Lower leg skin (tissue), 3 donors: ENCODE measurements around the gene ETV4.

Experiments used
- POLR2A ChIP-seq, 2 donors: fragments of 450-650 bp; IDR thresholded peaks; one replicate each; pipeline ENCODE4 v1.6.1; 2016 to 2017; ENCODE audit warnings: antibody characterized with exemption in 2 of 2, mild to moderate bottlenecking in 1 of 2, moderate library complexity in 1 of 2
- TF ChIP-seq, protein P1 (sequence below), 3 donors: fragments of 450-650 bp; IDR thresholded peaks; one replicate each; pipeline ENCODE4 v1.5.1; 2016; ENCODE audit warnings: antibody characterized with exemption in 3 of 3, mild to moderate bottlenecking in 3 of 3, moderate library complexity in 2 of 3

DNA sequence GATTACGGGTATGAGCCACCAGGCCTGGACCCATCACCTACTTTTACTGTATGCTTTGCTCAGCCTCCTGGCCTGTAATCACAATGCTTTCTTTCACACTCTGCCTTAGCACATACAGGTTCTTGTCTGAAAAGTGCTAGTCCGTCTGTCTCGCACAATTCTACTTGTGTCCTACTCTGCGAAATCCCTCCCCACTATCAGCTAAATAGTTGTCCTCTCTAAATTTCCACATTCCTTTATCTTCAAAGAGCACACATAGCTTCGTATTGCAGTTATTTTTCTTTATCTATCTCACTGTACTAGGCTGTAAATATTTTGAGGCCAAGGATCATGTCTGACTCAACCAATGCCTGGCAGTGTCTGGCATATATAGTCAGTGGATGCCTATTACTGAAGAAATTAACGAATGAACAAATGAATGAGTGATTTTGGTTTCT is 38.5 kb upstream of the ETV4 start:
- TF ChIP-seq, protein P1, sequence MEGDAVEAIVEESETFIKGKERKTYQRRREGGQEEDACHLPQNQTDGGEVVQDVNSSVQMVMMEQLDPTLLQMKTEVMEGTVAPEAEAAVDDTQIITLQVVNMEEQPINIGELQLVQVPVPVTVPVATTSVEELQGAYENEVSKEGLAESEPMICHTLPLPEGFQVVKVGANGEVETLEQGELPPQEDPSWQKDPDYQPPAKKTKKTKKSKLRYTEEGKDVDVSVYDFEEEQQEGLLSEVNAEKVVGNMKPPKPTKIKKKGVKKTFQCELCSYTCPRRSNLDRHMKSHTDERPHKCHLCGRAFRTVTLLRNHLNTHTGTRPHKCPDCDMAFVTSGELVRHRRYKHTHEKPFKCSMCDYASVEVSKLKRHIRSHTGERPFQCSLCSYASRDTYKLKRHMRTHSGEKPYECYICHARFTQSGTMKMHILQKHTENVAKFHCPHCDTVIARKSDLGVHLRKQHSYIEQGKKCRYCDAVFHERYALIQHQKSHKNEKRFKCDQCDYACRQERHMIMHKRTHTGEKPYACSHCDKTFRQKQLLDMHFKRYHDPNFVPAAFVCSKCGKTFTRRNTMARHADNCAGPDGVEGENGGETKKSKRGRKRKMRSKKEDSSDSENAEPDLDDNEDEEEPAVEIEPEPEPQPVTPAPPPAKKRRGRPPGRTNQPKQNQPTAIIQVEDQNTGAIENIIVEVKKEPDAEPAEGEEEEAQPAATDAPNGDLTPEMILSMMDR (IDR thresholded peaks at IDR 0.05): no peak
- no peak for TF ChIP-seq POLR2A (IDR thresholded peaks at IDR 0.05)
